NCI-H1694 treated with DMSO at 0.1 percent for 48 hours (cell line): ENCODE results near the gene DCHS1.

Experiments used
- DNase-seq: peaks from one replicate; lab custom pipeline; 2025; lab: John Stamatoyannopoulos, UW

DCHS1 gene

GRCh38 chr11:6670202-6670830, 14.7 kb upstream of the DCHS1 start:
- DNase-seq: no peak

- no peak for DNase-seq
These were observed 12.2 kb upstream of the DCHS1 start for GRCh38 chr11:6667733-6668374.

GRCh38 chr11:6666302-6667183, 10.9 kb upstream of the DCHS1 start:
- DNase-seq: no peak

GRCh38 chr11:6664551-6664950, 8.9 kb upstream of the DCHS1 start:
- no peak for DNase-seq

GRCh38 chr11:6663794-6664469, 8.3 kb upstream of the DCHS1 start:
- DNase-seq: no peak

GRCh38 chr11:6660712-6661111, 5.1 kb upstream of the DCHS1 start:
- DNase-seq: no peak

- no peak for DNase-seq
These were observed 3.0 kb upstream of the DCHS1 start for GRCh38 chr11:6658647-6659046.

GRCh38 chr11:6657346-6657745, 1.7 kb upstream of the DCHS1 start:
- DNase-seq: no peak

- no peak for DNase-seq
These were observed 1.3 kb upstream of the DCHS1 start for GRCh38 chr11:6656936-6657335.

GRCh38 chr11:6656584-6656915, 941 bp upstream of the DCHS1 start:
- no peak for DNase-seq

GRCh38 chr11:6655020-6655789, 404 bp downstream of the DCHS1 start:
- no peak for DNase-seq

GRCh38 chr11:6654281-6655019, 1.2 kb downstream of the DCHS1 start:
- DNase-seq: no peak

GRCh38 chr11:6653656-6654055, 2.0 kb downstream of the DCHS1 start:
- no peak for DNase-seq

- DNase-seq: no peak
These were observed 2.5 kb downstream of the DCHS1 start for GRCh38 chr11:6653097-6653496.

- DNase-seq: no peak
These were observed 3.4 kb downstream of the DCHS1 start for GRCh38 chr11:6652182-6652581.

- no peak for DNase-seq
These were observed 4.6 kb downstream of the DCHS1 start for GRCh38 chr11:6650980-6651379.

- no peak for DNase-seq
These were observed 5.5 kb downstream of the DCHS1 start for GRCh38 chr11:6650104-6650503.

GRCh38 chr11:6648501-6648900, 7.1 kb downstream of the DCHS1 start:
- no peak for DNase-seq

GRCh38 chr11:6647836-6648235, 7.8 kb downstream of the DCHS1 start:
- DNase-seq: no peak

- DNase-seq: no peak
These were observed 8.5 kb downstream of the DCHS1 start for GRCh38 chr11:6646918-6647679.

GRCh38 chr11:6646576-6646917, 9.1 kb downstream of the DCHS1 start:
- DNase-seq: no peak
